Bronchial epithelial cell (primary cell): Measurements from ENCODE around the gene JARID2. TPM values are rescaled to one million over a fixed set of nuclear protein-coding genes. Genes with fewer than 3 reads are reported as not detected.

Experiments used
- DNase-seq: peaks from one replicate; pipeline ENCODE4 v3.0.0-alpha.2; 2010; ENCODE audit warnings: low read depth
- FAIRE-seq: peaks from 2 replicates; lab custom pipeline; 2011; peaks lifted over from hg19 to GRCh38; lab: Jason Lieb, UNC
- H3K27me3 ChIP-seq: 2 replicates; pipeline ENCODE4 v1.5.1; 2011; ENCODE audit warnings: low read length; ENCODE audit not compliant: control insufficient read depth, insufficient read depth
- H3K36me3 ChIP-seq: 2 replicates; pipeline ENCODE4 v1.5.1; 2011; ENCODE audit warnings: low read length; ENCODE audit not compliant: control insufficient read depth, insufficient read depth
- H3K4me3 ChIP-seq: 2 replicates; pipeline ENCODE4 v1.5.1; 2011; ENCODE audit warnings: mild to moderate bottlenecking, low read depth, low read length, control low read depth
- CTCF ChIP-seq: IDR thresholded peaks from 2 replicates; pipeline ENCODE4 v1.5.1; 2011; ENCODE audit warnings: mild to moderate bottlenecking, moderate library complexity, low read length, control low read depth, inconsistent platforms; ENCODE audit not compliant: insufficient read depth, severe bottlenecking
- total RNA-seq: library from RNA; depleted of rRNA; stranded (reverse); fragments of >200 nt; gene quantifications from 2 replicates; pipeline ENCODE4 v1.2.1, GENCODE V29; 2014

JARID2 gene
- total RNA-seq, 1 donor from 2014 or later: 29.2 TPM

GRCh38 chr6:15338476-15338875 is 92.6 kb downstream of the JARID2 start:
- Histone ChIP-seq H3K27me3 (no peaks in the 10 kb centered on the region), H3K4me3 (no peak overlapping the region), H3K36me3 (no peaks in the 10 kb centered on the region)
- no peak for TF ChIP-seq CTCF
- DNase-seq (no peak), FAIRE-seq (no peak)

GRCh38 chr6:15339081-15339480 is 93.2 kb downstream of the JARID2 start:
- DNase-seq (no peak), FAIRE-seq (no peak)
- H3K36me3 ChIP-seq: no peaks in the 10 kb centered on the region
- no peak for TF ChIP-seq CTCF
- no peaks in the 10 kb centered on the region for H3K27me3 ChIP-seq
- no peak overlapping the region for H3K4me3 ChIP-seq

- Histone ChIP-seq H3K27me3 (no peaks in the 10 kb centered on the region), H3K4me3 (no peak overlapping the region), H3K36me3 (no peaks in the 10 kb centered on the region)
- DNase-seq (no peak), FAIRE-seq (no peak)
- no peak for TF ChIP-seq CTCF
These were observed 94.3 kb downstream of the JARID2 start for GRCh38 chr6:15340105-15340601.

- DNase-seq (no peak), FAIRE-seq (no peak)
- Histone ChIP-seq H3K27me3 (no peaks in the 10 kb centered on the region), H3K36me3 (no peaks in the 10 kb centered on the region), H3K4me3 (no peak overlapping the region)
- no peak for TF ChIP-seq CTCF
These were observed 94.9 kb downstream of the JARID2 start for GRCh38 chr6:15340775-15341174.

GRCh38 chr6:15341311-15342001 is 95.6 kb downstream of the JARID2 start:
- no peak for TF ChIP-seq CTCF
- FAIRE-seq (no peak), DNase-seq (peak; percentile 59)
- Histone ChIP-seq H3K27me3 (no peaks in the 10 kb centered on the region), H3K36me3 (no peaks in the 10 kb centered on the region), H3K4me3 (no peak overlapping the region)

- FAIRE-seq (no peak), DNase-seq (no peak)
- TF ChIP-seq CTCF: no peak
- no peaks in the 10 kb centered on the region for H3K27me3 ChIP-seq
- no peaks in the 10 kb centered on the region for H3K36me3 ChIP-seq
- H3K4me3 ChIP-seq: no peak overlapping the region
These were observed 96.2 kb downstream of the JARID2 start for GRCh38 chr6:15342114-15342513.
